OCI-LY7 (cell line): ENCODE measurements around the gene SPAG6.

Source experiments
- EZH2phosphoT487 ChIP-seq: fragments of 200-600 bp; sonication (generic); IDR thresholded peaks from 2 replicates; pipeline ENCODE4 v1.6.1; 2018; ENCODE audit warnings: low read depth, borderline replicate concordance, mild to moderate bottlenecking, mixed run types, antibody characterized with exemption, low read length, moderate library complexity, mixed read lengths
- TF ChIP-seq, protein P1 (sequence below): fragments of 200-600 bp; sonication (generic); conservative IDR thresholded peaks from 2 replicates; pipeline ENCODE4 v1.5.1; 2014; ENCODE audit warnings: mild to moderate bottlenecking, antibody characterized with exemption, low read length, moderate library complexity, mixed read lengths

DNA sequence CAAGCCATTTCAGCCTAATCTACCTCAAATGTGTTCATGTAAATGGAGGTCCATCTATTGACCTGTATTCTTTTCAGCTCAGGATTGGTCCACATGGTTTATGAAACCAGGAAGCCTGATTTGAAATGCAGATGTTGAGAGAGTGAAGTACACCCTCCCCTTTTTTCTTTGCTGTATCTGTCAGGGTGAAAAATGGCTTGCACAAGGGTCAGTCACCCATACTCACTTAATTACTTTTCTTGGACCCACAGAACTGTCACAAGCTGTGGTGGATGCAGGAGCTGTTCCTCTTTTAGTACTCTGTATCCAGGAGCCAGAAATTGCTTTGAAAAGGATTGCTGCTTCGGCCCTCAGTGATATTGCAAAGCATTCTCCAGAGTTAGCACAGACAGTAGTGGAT is 41.2 kb downstream of the SPAG6 start:
- no peak for TF ChIP-seq EZH2phosphoT487
- TF ChIP-seq, protein P1, sequence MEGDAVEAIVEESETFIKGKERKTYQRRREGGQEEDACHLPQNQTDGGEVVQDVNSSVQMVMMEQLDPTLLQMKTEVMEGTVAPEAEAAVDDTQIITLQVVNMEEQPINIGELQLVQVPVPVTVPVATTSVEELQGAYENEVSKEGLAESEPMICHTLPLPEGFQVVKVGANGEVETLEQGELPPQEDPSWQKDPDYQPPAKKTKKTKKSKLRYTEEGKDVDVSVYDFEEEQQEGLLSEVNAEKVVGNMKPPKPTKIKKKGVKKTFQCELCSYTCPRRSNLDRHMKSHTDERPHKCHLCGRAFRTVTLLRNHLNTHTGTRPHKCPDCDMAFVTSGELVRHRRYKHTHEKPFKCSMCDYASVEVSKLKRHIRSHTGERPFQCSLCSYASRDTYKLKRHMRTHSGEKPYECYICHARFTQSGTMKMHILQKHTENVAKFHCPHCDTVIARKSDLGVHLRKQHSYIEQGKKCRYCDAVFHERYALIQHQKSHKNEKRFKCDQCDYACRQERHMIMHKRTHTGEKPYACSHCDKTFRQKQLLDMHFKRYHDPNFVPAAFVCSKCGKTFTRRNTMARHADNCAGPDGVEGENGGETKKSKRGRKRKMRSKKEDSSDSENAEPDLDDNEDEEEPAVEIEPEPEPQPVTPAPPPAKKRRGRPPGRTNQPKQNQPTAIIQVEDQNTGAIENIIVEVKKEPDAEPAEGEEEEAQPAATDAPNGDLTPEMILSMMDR, result no peak
